ENCODE measurements around the gene GAMT. TPM values are rescaled to one million over a fixed set of nuclear protein-coding genes. Genes with fewer than 3 reads are reported as not detected.

Gene GAMT
- total RNA-seq, 2 experiments from 2014 or later: 13.2 to 13.8 TPM

- Mint-ChIP-seq H3K9me3 (no peaks in the 10 kb centered on the region), H3K27me3 (no peaks in the 10 kb centered on the region), H3K4me1 (peaks cover 28% of the 10 kb centered on the region), H3K27ac (peak overlapping the region; percentile 64), H3K36me3 (ENCODE audit: low read depth) (peaks cover 10% of the 10 kb centered on the region), H3K4me3 (peak overlapping the region; percentile 4)
- CTCF ChIA-PET: interaction anchor here (1.2 kb wide), 1 partner anchor 9 kb away, joined by 5 read pairs; a partner anchor contains a TSS
- POLR2A ChIA-PET: no interaction called here
- no peak for DNase-seq
Measured at GRCh38 chr19:1364070-1364704, 37.2 kb downstream of the GAMT start.

- POLR2A ChIA-PET: interaction anchor here (0.9 kb wide), 1 partner anchor 9 kb away, joined by 3 read pairs; a partner anchor contains a TSS
- Mint-ChIP-seq H3K27ac (peak overlapping the region; percentile 62), H3K4me1 (peaks cover 28% of the 10 kb centered on the region), H3K4me3 (peak overlapping the region; percentile 32), H3K36me3 (ENCODE audit: low read depth) (peaks cover 10% of the 10 kb centered on the region), H3K27me3 (no peaks in the 10 kb centered on the region), H3K9me3 (no peaks in the 10 kb centered on the region)
- CTCF ChIA-PET: no interaction called here
- DNase-seq: peak; percentile 42
Measured at GRCh38 chr19:1363599-1363998, 37.7 kb downstream of the GAMT start.

DNA sequence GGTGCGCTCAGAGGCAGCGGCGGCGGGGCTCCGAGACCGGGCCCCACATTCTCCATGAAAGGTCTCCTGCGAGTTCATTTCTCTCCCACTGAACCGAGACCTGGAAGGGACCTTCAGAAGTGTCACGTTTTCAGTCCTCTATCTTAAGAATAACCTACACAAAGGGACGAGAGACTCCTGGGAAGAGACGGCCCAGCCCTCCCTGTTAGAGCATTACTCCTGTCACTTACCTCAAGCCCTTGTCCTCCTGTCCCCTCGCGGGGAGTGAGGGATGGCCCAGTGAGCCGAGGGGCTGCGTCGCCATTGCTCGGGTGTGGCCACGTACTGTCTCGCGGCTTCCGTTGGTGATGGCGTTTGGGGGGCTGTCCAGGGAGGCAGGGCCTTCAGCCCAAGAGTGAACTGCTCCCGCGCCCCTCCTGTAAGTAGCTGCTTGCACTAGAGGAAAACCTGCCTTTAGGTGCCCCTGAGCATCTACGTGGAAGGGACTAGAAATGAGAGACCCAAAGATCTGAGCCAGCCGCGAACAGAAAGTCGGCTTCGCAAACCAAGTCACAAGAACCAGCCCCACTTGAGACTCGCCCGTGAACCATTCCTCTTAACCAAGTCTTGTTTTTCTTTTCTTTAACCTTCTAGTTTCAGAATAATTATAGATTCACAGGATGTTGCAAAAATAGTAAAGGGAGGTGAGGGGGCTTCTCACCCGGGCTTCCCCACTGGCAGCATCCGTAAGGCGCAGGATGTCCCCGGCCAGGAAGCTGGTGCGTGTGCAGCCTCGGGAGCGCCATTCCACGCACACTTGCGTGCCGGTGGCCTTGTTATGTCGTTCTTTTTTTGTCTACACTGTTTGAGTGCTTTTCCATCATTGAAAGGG is 38.7 kb downstream of the GAMT start:
- H3K27me3 Mint-ChIP-seq: no peaks in the 10 kb centered on the region
- peak overlapping the region; percentile 62 for H3K27ac Mint-ChIP-seq
- ChIA-PET CTCF (no interaction called here), POLR2A (interaction anchor here (0.9 kb wide), 1 partner anchor 8 kb away, joined by 3 read pairs; a partner anchor contains a TSS)
- H3K4me1 Mint-ChIP-seq: peaks cover 28% of the 10 kb centered on the region
- no peak overlapping the region for H3K4me3 Mint-ChIP-seq
- no peaks in the 10 kb centered on the region for H3K9me3 Mint-ChIP-seq
- H3K36me3 Mint-ChIP-seq (ENCODE audit: low read depth): peaks cover 17% of the 10 kb centered on the region
- no peak for DNase-seq

DNA sequence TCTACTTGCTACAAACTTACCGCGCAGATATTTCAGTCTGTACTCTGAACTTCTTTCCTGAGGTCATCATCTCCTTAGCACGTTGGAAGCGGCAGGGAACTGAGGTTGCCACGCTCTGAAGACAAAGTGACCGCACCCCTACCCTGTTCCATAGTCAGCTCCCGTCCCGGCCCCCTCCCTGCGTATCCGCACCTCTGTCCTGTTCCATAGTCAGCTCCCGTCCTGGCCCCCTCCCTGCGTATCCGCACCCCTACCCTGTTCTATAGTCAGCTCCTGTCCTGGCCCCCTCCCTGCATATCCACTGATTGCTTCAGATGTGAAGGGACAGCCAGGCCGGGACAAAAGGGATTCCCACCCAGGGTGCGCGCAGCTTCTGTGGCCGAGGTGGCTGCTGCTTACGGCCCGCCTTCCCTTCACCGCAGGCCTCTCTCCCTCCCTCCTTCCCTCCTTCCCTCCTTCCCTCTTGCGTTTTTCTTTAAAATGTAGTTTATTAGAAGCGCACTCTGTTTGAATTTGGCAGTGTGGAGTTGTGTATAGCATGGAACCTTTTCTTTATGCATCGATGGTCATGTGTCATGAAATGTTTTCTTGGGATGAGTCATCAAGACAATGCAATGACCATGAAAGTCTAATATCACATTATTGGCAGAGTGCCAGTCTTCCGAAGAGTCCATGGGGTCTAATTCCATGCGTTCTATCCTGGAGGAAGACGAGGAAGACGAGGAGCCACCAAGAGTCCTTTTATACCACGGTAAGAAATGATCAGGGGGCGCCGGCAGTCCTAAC is 39.5 kb downstream of the GAMT start:
- ChIA-PET POLR2A (interaction anchor here (1.1 kb wide), 1 partner anchor 34 kb away, joined by 4 read pairs; no protein-coding TSS in a partner anchor), CTCF (no interaction called here)
- H3K36me3 Mint-ChIP-seq (ENCODE audit: low read depth): peaks cover 21% of the 10 kb centered on the region
- no peak overlapping the region for H3K4me3 Mint-ChIP-seq
- peaks cover 30% of the 10 kb centered on the region for H3K4me1 Mint-ChIP-seq
- H3K9me3 Mint-ChIP-seq: no peaks in the 10 kb centered on the region
- no peaks in the 10 kb centered on the region for H3K27me3 Mint-ChIP-seq
- no peak overlapping the region for H3K27ac Mint-ChIP-seq
- DNase-seq: no peak

- H3K9me3 Mint-ChIP-seq: no peaks in the 10 kb centered on the region
- no peak overlapping the region for H3K27ac Mint-ChIP-seq
- H3K36me3 Mint-ChIP-seq (ENCODE audit: low read depth): peaks cover 21% of the 10 kb centered on the region
- peaks cover 35% of the 10 kb centered on the region for H3K4me1 Mint-ChIP-seq
- DNase-seq: no peak
- POLR2A ChIA-PET: interaction anchor here (1.1 kb wide), 1 partner anchor 33 kb away, joined by 4 read pairs; no protein-coding TSS in a partner anchor
- H3K4me3 Mint-ChIP-seq: no peak overlapping the region
- CTCF ChIA-PET: no interaction called here
- no peaks in the 10 kb centered on the region for H3K27me3 Mint-ChIP-seq
Measured at GRCh38 chr19:1360818-1361461, 40.4 kb downstream of the GAMT start.

- no peak overlapping the region for H3K27ac Mint-ChIP-seq
- no peak for DNase-seq
- POLR2A ChIA-PET: no interaction called here
- H3K9me3 Mint-ChIP-seq: no peaks in the 10 kb centered on the region
- no peaks in the 10 kb centered on the region for H3K27me3 Mint-ChIP-seq
- peaks cover 40% of the 10 kb centered on the region for H3K4me1 Mint-ChIP-seq
- CTCF ChIA-PET: interaction anchor here (1.2 kb wide), 1 partner anchor 13 kb away, joined by 3 read pairs; no protein-coding TSS in a partner anchor
- no peak overlapping the region for H3K4me3 Mint-ChIP-seq
- H3K36me3 Mint-ChIP-seq (ENCODE audit: low read depth): peaks cover 26% of the 10 kb centered on the region
Measured at GRCh38 chr19:1360126-1360817, 41.1 kb downstream of the GAMT start.

DNA sequence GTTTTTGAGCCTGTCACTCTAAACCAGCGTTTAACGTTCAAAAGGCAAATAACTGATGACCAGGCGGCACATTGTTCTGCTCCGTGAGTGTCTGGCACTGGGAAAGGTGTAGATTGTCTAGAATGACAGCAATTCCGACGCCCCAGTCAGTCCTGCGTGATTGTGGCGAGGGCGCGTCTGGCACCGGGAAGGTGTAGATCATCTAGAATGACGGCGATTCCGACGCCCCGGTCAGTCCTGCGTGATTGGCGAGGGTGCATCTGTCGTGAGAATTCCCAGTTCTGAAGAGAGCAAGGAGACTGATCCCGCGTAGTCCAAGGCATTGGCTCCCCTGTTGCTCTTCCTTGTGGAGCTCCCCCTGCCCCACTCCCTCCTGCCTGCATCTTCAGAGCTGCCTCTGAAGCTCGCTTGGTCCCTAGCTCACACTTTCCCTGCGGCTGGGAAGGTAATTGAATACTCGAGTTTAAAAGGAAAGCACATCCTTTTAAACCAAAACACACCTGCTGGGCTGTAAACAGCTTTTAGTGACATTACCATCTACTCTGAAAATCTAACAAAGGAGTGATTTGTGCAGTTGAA is 43.7 kb downstream of the GAMT start:
- Mint-ChIP-seq H3K4me1 (peaks cover 22% of the 10 kb centered on the region), H3K36me3 (ENCODE audit: low read depth) (peaks cover 21% of the 10 kb centered on the region), H3K4me3 (no peak overlapping the region), H3K27ac (no peak overlapping the region), H3K27me3 (no peaks in the 10 kb centered on the region), H3K9me3 (no peaks in the 10 kb centered on the region)
- CTCF ChIA-PET: no interaction called here
- DNase-seq: no peak
- POLR2A ChIA-PET: interaction anchor here (0.8 kb wide), 1 partner anchor 88 kb away, joined by 3 read pairs; the partner anchor contains the start of gene CIRBP

GRCh38 chr19:1356508-1356865 is 44.9 kb downstream of the GAMT start:
- Mint-ChIP-seq H3K27me3 (peaks cover 3% of the 10 kb centered on the region), H3K36me3 (ENCODE audit: low read depth) (peaks cover 19% of the 10 kb centered on the region), H3K4me1 (peaks cover 15% of the 10 kb centered on the region), H3K27ac (no peak overlapping the region), H3K4me3 (peak overlapping the region; percentile 81), H3K9me3 (no peaks in the 10 kb centered on the region)
- DNase-seq: no peak
- POLR2A ChIA-PET: interaction anchor here (0.8 kb wide), 1 partner anchor 87 kb away, joined by 3 read pairs; the partner anchor contains the start of gene CIRBP
- CTCF ChIA-PET: no interaction called here

GRCh38 chr19:1355568-1356507 is 45.5 kb downstream of the GAMT start:
- H3K36me3 Mint-ChIP-seq (ENCODE audit: low read depth): peaks cover 19% of the 10 kb centered on the region

DNA sequence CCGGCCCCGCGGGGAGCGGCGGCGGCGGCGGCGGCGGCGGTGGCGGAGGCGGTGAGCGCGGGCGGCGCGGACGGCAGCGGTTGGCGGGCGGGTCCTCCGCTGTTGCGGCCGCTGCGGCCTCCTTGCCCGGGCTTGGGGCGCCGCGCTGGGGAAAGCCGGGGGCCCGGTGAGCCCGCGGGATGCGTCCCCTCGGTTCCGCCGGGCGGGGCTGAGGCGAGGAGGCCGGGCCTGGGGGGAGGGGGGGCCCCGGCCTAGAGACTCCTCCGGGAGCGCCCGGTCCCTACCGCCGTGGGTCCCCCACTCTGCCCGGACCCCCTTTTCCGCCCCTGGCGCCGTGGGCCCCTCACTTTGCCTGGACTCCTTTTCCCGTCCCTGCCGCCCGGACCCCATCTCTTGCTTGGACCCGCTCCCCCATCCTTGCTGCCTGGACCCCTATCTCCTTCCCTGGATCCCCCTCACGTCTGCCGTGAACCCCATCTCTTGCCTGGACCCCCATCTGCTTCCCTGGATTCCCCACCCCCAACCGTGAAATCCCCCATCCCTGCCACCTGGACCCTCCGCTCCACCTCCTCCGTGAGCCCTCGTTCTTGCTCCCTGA is 46.3 kb downstream of the GAMT start:
- no peak for DNase-seq
- CTCF ChIA-PET: interaction anchor here (1.0 to 1.6 kb wide), 4 partner anchors 9 to 110 kb away, joined by 3 to 5 read pairs (median 4); no protein-coding TSS in a partner anchor
- H3K36me3 Mint-ChIP-seq (ENCODE audit: low read depth): peaks cover 19% of the 10 kb centered on the region
- POLR2A ChIA-PET: interaction anchor here (1.0 kb wide), 3 partner anchors 8 to 76 kb away, joined by 3 to 5 read pairs (median 3); no protein-coding TSS in a partner anchor
- H3K27me3 Mint-ChIP-seq: peaks cover 5% of the 10 kb centered on the region
- no peaks in the 10 kb centered on the region for H3K9me3 Mint-ChIP-seq
- no peak overlapping the region for H3K27ac Mint-ChIP-seq
- peak overlapping the region; percentile 81 for H3K4me3 Mint-ChIP-seq
- peaks cover 15% of the 10 kb centered on the region for H3K4me1 Mint-ChIP-seq

More at GRCh38 chr19:1355568-1356507, 45.5 kb downstream of the GAMT start:
- Mint-ChIP-seq H3K4me3 (peak overlapping the region; percentile 81), H3K27me3 (peaks cover 5% of the 10 kb centered on the region), H3K9me3 (no peaks in the 10 kb centered on the region), H3K27ac (no peak overlapping the region), H3K4me1 (peaks cover 15% of the 10 kb centered on the region)
- no peak for DNase-seq
- ChIA-PET POLR2A (no interaction called here), CTCF (interaction anchor here (1.5 kb wide), 1 partner anchor 9 kb away, joined by 5 read pairs; no protein-coding TSS in a partner anchor)

All from activated CD4-positive, alpha-beta memory T cell treated with anti-CD3 and anti-CD28 coated beads, Interleukin-2, amount 10 ng/mL, durations not matched to agents 7 days and 5 days (primary cell).